Astrocyte (in vitro differentiated cells and primary cell): ENCODE results near the gene CKAP2.

ENCODE experiments used
- CTCF ChIP-seq: IDR thresholded peaks from 2 replicates; pipeline ENCODE4 v1.5.1; 2011; ENCODE audit warnings: low read depth, mild to moderate bottlenecking, inconsistent platforms, low read length, moderate library complexity; ENCODE audit not compliant: insufficient read depth
- EZH2 ChIP-seq: IDR thresholded peaks from 2 replicates; pipeline ENCODE4 v1.6.1; 2012; ENCODE audit warnings: mild to moderate bottlenecking, low read length, inconsistent platforms; ENCODE audit not compliant: insufficient read depth

GRCh38 chr13:52459668-52460067, 4.4 kb downstream of the CKAP2 start:
- no peak for TF ChIP-seq CTCF
- no peak for TF ChIP-seq EZH2
